WTC11 (cell line): Measurements from ENCODE around the gene HNRNPH2.

Experiments used
- CTCF ChIP-seq: fragments of 200-600 bp; IDR thresholded peaks from 2 replicates; pipeline ENCODE4 v1.8.0; 2022; ENCODE audit warnings: antibody characterized with exemption
- ELF4 ChIP-seq: sonication (generic); formaldehyde crosslinking; IDR thresholded peaks from 2 replicates; pipeline ENCODE4 v1.8.1; 2022; ENCODE audit warnings: low read depth, mild to moderate bottlenecking, moderate library complexity, missing genetic modification reagents
- EMX1 ChIP-seq: fragments of 250-450 bp; sonication (Bioruptor Pico); IDR thresholded peaks from 2 replicates; pipeline ENCODE4 v1.8.0; 2021; ENCODE audit warnings: mild to moderate bottlenecking
- FOXJ3 ChIP-seq: sonication (generic); formaldehyde crosslinking; IDR thresholded peaks from 2 replicates; pipeline ENCODE4 v1.9.0; 2021; ENCODE audit warnings: missing genetic modification reagents, mild to moderate bottlenecking, borderline replicate concordance
- FOXP1 ChIP-seq: sonication (generic); formaldehyde crosslinking; IDR thresholded peaks from 2 replicates; pipeline ENCODE4 v1.8.0; 2022; ENCODE audit warnings: missing genetic modification reagents, mild to moderate bottlenecking, moderate library complexity, borderline replicate concordance
- NFYB ChIP-seq: sonication (generic); formaldehyde crosslinking; conservative IDR thresholded peaks from 2 replicates; pipeline ENCODE4 v1.8.0; 2022; ENCODE audit warnings: low read depth, missing genetic modification reagents
- NR3C1 ChIP-seq: sonication (generic); formaldehyde crosslinking; conservative IDR thresholded peaks from 2 replicates; pipeline ENCODE4 v1.8.1; 2023; ENCODE audit warnings: low read depth, mild to moderate bottlenecking, missing genetic modification reagents
- OVOL2 ChIP-seq: fragments of 250-450 bp; sonication (Bioruptor Pico); IDR thresholded peaks from 2 replicates; pipeline ENCODE4 v1.9.0; 2021; ENCODE audit warnings: mild to moderate bottlenecking, borderline replicate concordance
- SP1 ChIP-seq: sonication (generic); formaldehyde crosslinking; conservative IDR thresholded peaks from 2 replicates; pipeline ENCODE4 v1.8.1; 2022; ENCODE audit warnings: missing genetic modification reagents
- TEAD1 ChIP-seq: sonication (generic); formaldehyde crosslinking; IDR thresholded peaks from 2 replicates; pipeline ENCODE4 v1.8.0; 2022; ENCODE audit warnings: mild to moderate bottlenecking, missing genetic modification reagents
- ZNF671 ChIP-seq: fragments of 250-450 bp; sonication (Bioruptor Pico); IDR thresholded peaks from 2 replicates; pipeline ENCODE4 v1.8.0; 2021; ENCODE audit warnings: mild to moderate bottlenecking
- TF ChIP-seq, protein P1 (sequence below): sonication (generic); formaldehyde crosslinking; IDR thresholded peaks from 2 replicates; pipeline ENCODE4 v1.8.1; 2022; ENCODE audit warnings: low read depth, mild to moderate bottlenecking, moderate library complexity, missing genetic modification reagents, borderline replicate concordance
- TF ChIP-seq, protein P2 (sequence below): sonication (generic); formaldehyde crosslinking; IDR thresholded peaks from 2 replicates; pipeline ENCODE4 v1.8.0; 2022; ENCODE audit warnings: mild to moderate bottlenecking, missing genetic modification reagents
- TF ChIP-seq, protein P3 (sequence below): fragments of 250-450 bp; sonication (Bioruptor Pico); IDR thresholded peaks from 2 replicates; pipeline ENCODE4 v1.9.0; 2021; ENCODE audit warnings: moderate library complexity, mild to moderate bottlenecking, inconsistent platforms, borderline replicate concordance

DNA sequence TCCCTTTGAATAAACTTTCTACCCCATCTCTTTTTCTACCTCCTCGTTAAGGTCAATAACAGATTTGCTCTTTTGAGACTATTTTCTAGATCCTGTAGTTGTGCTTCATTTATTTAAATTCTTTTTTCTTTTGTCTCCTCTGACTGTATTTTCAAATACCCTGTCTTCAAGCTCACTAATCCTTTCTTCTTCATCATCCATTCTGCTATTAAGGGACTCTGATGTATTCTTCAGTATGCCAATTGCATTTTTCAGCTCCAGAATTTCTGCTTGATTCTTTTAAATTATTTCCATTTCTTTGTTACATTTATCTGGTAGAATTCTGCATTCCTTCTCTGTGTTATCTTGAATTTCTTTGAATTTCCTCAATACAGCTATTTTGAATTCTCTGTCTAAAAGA is 41.3 kb downstream of the HNRNPH2 start:
- TF ChIP-seq TEAD1 (CRISPR knock-in tag) (no peak), CTCF (no peak), NFYB (CRISPR knock-in tag) (no peak), OVOL2 (CRISPR knock-in tag) (no peak), FOXP1 (CRISPR knock-in tag) (no peak), ZNF671 (CRISPR knock-in tag) (no peak), FOXJ3 (CRISPR knock-in tag) (no peak), SP1 (CRISPR knock-in tag) (no peak), EMX1 (CRISPR knock-in tag) (no peak), ELF4 (CRISPR knock-in tag) (no peak), NR3C1 (no peak)
- TF ChIP-seq, protein P1, sequence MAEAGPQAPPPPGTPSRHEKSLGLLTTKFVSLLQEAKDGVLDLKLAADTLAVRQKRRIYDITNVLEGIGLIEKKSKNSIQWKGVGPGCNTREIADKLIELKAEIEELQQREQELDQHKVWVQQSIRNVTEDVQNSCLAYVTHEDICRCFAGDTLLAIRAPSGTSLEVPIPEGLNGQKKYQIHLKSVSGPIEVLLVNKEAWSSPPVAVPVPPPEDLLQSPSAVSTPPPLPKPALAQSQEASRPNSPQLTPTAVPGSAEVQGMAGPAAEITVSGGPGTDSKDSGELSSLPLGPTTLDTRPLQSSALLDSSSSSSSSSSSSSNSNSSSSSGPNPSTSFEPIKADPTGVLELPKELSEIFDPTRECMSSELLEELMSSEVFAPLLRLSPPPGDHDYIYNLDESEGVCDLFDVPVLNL (CRISPR knock-in tag) = no peak
- TF ChIP-seq, protein P2, sequence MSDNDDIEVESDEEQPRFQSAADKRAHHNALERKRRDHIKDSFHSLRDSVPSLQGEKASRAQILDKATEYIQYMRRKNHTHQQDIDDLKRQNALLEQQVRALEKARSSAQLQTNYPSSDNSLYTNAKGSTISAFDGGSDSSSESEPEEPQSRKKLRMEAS = no peak
- TF ChIP-seq, protein P3, sequence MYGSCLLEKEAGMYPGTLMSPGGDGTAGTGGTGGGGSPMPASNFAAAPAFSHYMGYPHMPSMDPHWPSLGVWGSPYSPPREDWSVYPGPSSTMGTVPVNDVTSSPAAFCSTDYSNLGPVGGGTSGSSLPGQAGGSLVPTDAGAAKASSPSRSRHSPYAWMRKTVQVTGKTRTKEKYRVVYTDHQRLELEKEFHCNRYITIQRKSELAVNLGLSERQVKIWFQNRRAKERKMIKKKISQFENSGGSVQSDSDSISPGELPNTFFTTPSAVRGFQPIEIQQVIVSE (CRISPR knock-in tag) = no peak
